Stimulated activated naive CD8-positive, alpha-beta T cell treated with anti-CD3 and anti-CD28 coated beads, Interleukin-15, Interleukin-2, amounts not matched to agents 100 ng/mL and 50 ng/mL, for 24 hours (primary cell): ENCODE measurements around the gene PTBP3.
A peak's percentile ranks its signal among the peaks of the same experiment; 100 is the strongest.

Source experiments
- H3K27ac Mint-ChIP-seq: one replicate; pipeline ENCODE4 v1.8.0; 2021; ENCODE audit warnings: mild to moderate bottlenecking, mixed read lengths
- H3K27me3 Mint-ChIP-seq: one replicate; pipeline ENCODE4 v1.8.0; 2021; ENCODE audit warnings: mixed read lengths
- H3K36me3 Mint-ChIP-seq: one replicate; pipeline ENCODE4 v1.8.0; 2021; ENCODE audit warnings: low read depth, mixed read lengths
- H3K4me1 Mint-ChIP-seq: one replicate; pipeline ENCODE4 v1.8.0; 2021; ENCODE audit warnings: low read depth, mixed read lengths
- H3K4me3 Mint-ChIP-seq: one replicate; pipeline ENCODE4 v1.8.0; 2021; ENCODE audit warnings: mild to moderate bottlenecking, mixed read lengths
- H3K9me3 Mint-ChIP-seq: one replicate; pipeline ENCODE4 v1.8.0; 2021; ENCODE audit warnings: mixed read lengths

PTBP3 gene

GRCh38 chr9:112339886-112340285 is 6.5 kb upstream of the PTBP3 start:
- Mint-ChIP-seq H3K4me3 (no peak overlapping the region), H3K9me3 (no peaks in the 10 kb centered on the region), H3K27ac (no peak overlapping the region), H3K36me3 (no peaks in the 10 kb centered on the region), H3K27me3 (no peaks in the 10 kb centered on the region), H3K4me1 (peaks cover 3% of the 10 kb centered on the region)

- no peaks in the 10 kb centered on the region for H3K36me3 Mint-ChIP-seq
- H3K4me3 Mint-ChIP-seq, result no peak overlapping the region
- H3K27ac Mint-ChIP-seq, result no peak overlapping the region
- H3K4me1 Mint-ChIP-seq, result peaks cover 11% of the 10 kb centered on the region
- no peaks in the 10 kb centered on the region for H3K27me3 Mint-ChIP-seq
- H3K9me3 Mint-ChIP-seq, result no peaks in the 10 kb centered on the region
Observed at GRCh38 chr9:112338561-112338960, 5.1 kb upstream of the PTBP3 start.

GRCh38 chr9:112337547-112337946 is 4.1 kb upstream of the PTBP3 start:
- H3K27ac Mint-ChIP-seq, result no peak overlapping the region

DNA sequence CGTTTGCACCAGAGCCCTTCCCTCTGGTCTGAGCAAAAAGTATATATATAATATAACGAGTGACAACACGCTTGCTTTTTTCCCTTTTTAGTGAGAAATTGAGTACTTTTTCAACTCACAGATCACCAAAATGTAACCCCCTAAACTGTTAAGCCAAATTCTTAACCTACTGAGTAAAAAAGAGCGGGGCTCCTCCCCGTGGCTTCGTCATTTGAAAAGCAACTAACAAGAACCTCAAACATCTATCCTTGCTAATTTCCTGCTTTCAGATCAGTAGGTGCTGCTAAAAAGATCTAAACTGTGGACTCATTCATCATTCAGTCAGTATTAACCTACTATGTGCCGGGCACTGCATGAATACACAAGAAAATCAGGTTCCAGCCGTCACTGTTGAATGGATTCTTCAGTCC is 1.0 kb upstream of the PTBP3 start:
- no peaks in the 10 kb centered on the region for H3K9me3 Mint-ChIP-seq
- no peaks in the 10 kb centered on the region for H3K36me3 Mint-ChIP-seq
- no peaks in the 10 kb centered on the region for H3K27me3 Mint-ChIP-seq
- H3K27ac Mint-ChIP-seq, result peak overlapping the region; percentile 96
- H3K4me1 Mint-ChIP-seq, result peaks cover 35% of the 10 kb centered on the region
- H3K4me3 Mint-ChIP-seq, result peak overlapping the region; percentile 90

More at GRCh38 chr9:112337547-112337946, 4.1 kb upstream of the PTBP3 start:
- H3K36me3 Mint-ChIP-seq, result no peaks in the 10 kb centered on the region
- peaks cover 11% of the 10 kb centered on the region for H3K4me1 Mint-ChIP-seq
- no peak overlapping the region for H3K4me3 Mint-ChIP-seq
- no peaks in the 10 kb centered on the region for H3K27me3 Mint-ChIP-seq
- no peaks in the 10 kb centered on the region for H3K9me3 Mint-ChIP-seq

DNA sequence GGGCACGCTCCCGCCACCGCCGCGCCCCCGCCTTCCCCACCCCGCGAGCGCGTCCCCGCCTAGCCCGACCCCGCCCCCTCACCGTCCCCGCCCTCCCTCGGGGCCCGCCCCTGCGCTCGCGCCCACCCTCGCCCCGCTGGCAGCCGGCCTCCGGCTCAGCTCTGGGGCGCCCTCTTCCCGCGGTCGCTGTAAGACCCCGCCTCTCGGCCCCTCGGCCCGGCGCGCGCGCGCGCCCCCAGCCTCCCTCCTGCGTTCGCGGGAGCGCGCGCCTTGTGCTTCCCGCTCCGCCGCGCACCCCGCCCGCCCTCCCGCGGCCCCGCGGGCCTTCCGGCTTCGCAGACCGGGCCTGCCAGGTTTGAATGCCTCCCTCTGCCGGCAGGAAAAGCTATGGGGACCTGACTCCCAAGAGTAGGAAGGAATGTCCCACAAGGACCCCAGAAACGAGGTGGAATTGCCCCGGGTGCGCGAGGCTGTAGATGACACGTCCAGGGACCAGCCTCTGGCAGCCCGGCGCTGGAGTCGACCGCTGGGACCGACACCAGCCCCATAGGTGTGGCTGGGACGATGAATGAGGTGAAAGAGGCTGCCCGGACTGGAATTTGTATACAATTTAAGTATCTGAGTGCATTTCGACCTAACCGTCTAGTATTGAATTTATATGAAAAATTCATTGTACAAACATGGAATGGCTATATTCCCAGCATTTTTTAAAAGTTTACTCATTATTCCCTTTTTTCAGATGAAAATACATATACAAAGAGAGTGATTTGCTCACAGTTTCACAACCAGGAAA is 416 bp upstream of the PTBP3 start:
- H3K27ac Mint-ChIP-seq, result peak overlapping the region; percentile 96
- no peaks in the 10 kb centered on the region for H3K27me3 Mint-ChIP-seq
- no peaks in the 10 kb centered on the region for H3K36me3 Mint-ChIP-seq
- peaks cover 38% of the 10 kb centered on the region for H3K4me1 Mint-ChIP-seq
- H3K4me3 Mint-ChIP-seq, result peak overlapping the region; percentile 96
- no peaks in the 10 kb centered on the region for H3K9me3 Mint-ChIP-seq

GRCh38 chr9:112332674-112332976 is 794 bp downstream of the PTBP3 start:
- H3K9me3 Mint-ChIP-seq, result no peaks in the 10 kb centered on the region
- H3K4me1 Mint-ChIP-seq, result peaks cover 50% of the 10 kb centered on the region
- peak overlapping the region; percentile 96 for H3K4me3 Mint-ChIP-seq
- H3K36me3 Mint-ChIP-seq, result no peaks in the 10 kb centered on the region
- no peaks in the 10 kb centered on the region for H3K27me3 Mint-ChIP-seq
- peak overlapping the region; percentile 90 for H3K27ac Mint-ChIP-seq

GRCh38 chr9:112332214-112332613 is 1.2 kb downstream of the PTBP3 start:
- no peaks in the 10 kb centered on the region for H3K36me3 Mint-ChIP-seq
- peaks cover 54% of the 10 kb centered on the region for H3K4me1 Mint-ChIP-seq
- H3K4me3 Mint-ChIP-seq, result peak overlapping the region; percentile 96
- H3K9me3 Mint-ChIP-seq, result no peaks in the 10 kb centered on the region
- H3K27me3 Mint-ChIP-seq, result no peaks in the 10 kb centered on the region
- peak overlapping the region; percentile 90 for H3K27ac Mint-ChIP-seq

GRCh38 chr9:112331674-112331952 is 1.8 kb downstream of the PTBP3 start:
- Mint-ChIP-seq H3K4me3 (peak overlapping the region; percentile 96), H3K27ac (peak overlapping the region; percentile 90), H3K4me1 (peaks cover 57% of the 10 kb centered on the region), H3K36me3 (no peaks in the 10 kb centered on the region), H3K9me3 (no peaks in the 10 kb centered on the region), H3K27me3 (no peaks in the 10 kb centered on the region)

DNA sequence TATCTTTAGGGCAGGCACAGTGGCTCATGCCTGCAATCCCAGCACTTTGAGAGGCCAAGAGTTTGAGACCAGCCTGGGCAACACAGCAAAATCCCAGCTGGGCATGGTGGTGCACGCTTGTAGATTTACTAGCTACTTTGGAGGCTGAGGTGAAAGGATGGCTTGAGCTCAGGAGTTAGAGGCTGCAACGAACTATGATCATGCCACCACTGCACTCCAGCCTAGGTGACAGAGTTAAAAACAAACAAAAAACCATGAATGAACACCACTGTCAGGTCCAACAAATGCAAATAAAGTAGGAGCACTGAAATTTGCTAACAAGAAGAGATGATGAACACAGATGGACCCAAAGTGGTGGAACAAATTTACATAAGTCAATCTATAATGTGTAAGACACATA is 4.9 kb downstream of the PTBP3 start:
- Mint-ChIP-seq H3K9me3 (peaks cover 5% of the 10 kb centered on the region), H3K27me3 (no peaks in the 10 kb centered on the region), H3K4me3 (peak overlapping the region; percentile 17), H3K27ac (peak overlapping the region; percentile 57), H3K36me3 (peaks cover 20% of the 10 kb centered on the region), H3K4me1 (peaks cover 73% of the 10 kb centered on the region)

GRCh38 chr9:112327718-112328450 is 5.5 kb downstream of the PTBP3 start:
- Mint-ChIP-seq H3K27ac (peak overlapping the region; percentile 57), H3K4me3 (peak overlapping the region; percentile 17), H3K36me3 (peaks cover 26% of the 10 kb centered on the region), H3K27me3 (no peaks in the 10 kb centered on the region), H3K4me1 (peaks cover 77% of the 10 kb centered on the region), H3K9me3 (peaks cover 10% of the 10 kb centered on the region)

- Mint-ChIP-seq H3K27ac (no peak overlapping the region), H3K27me3 (no peaks in the 10 kb centered on the region), H3K4me1 (peaks cover 76% of the 10 kb centered on the region), H3K4me3 (no peak overlapping the region), H3K9me3 (peaks cover 13% of the 10 kb centered on the region), H3K36me3 (peaks cover 34% of the 10 kb centered on the region)
Observed at GRCh38 chr9:112326194-112326593, 7.2 kb downstream of the PTBP3 start.

DNA sequence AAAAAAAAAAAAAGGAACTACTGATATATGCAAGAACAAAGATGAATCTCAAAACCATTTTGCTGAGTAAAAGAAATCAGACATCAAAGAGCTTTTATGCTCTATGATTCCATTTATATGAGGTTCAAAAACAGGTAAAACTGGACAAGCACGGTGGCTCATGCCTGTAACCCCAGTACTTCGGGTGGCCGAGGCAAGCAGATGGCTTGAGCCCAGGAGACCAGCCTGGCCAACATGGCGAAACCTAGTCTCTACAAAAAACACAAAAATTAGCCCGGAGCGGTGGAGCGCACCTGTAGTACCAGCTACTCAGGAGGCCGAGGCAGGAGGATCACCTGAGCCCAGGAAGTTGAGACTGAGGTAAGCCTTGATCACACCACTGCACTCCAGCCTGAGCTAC is 7.8 kb downstream of the PTBP3 start:
- Mint-ChIP-seq H3K27ac (no peak overlapping the region), H3K27me3 (no peaks in the 10 kb centered on the region), H3K9me3 (peaks cover 13% of the 10 kb centered on the region), H3K4me3 (no peak overlapping the region), H3K36me3 (peaks cover 37% of the 10 kb centered on the region), H3K4me1 (peaks cover 73% of the 10 kb centered on the region)

- Mint-ChIP-seq H3K4me3 (no peak overlapping the region), H3K36me3 (peaks cover 40% of the 10 kb centered on the region), H3K9me3 (peaks cover 13% of the 10 kb centered on the region), H3K4me1 (peaks cover 72% of the 10 kb centered on the region), H3K27me3 (no peaks in the 10 kb centered on the region), H3K27ac (no peak overlapping the region)
Observed at GRCh38 chr9:112325127-112325526, 8.3 kb downstream of the PTBP3 start.

GRCh38 chr9:112323378-112323854 is 10.0 kb downstream of the PTBP3 start:
- H3K4me3 Mint-ChIP-seq, result no peak overlapping the region
- H3K27me3 Mint-ChIP-seq, result no peaks in the 10 kb centered on the region
- H3K9me3 Mint-ChIP-seq, result peaks cover 13% of the 10 kb centered on the region
- peak overlapping the region; percentile 12 for H3K27ac Mint-ChIP-seq
- H3K36me3 Mint-ChIP-seq, result peaks cover 45% of the 10 kb centered on the region
- H3K4me1 Mint-ChIP-seq, result peaks cover 77% of the 10 kb centered on the region

GRCh38 chr9:112322701-112323377 is 10.6 kb downstream of the PTBP3 start:
- Mint-ChIP-seq H3K4me3 (no peak overlapping the region), H3K9me3 (peaks cover 13% of the 10 kb centered on the region), H3K27ac (peak overlapping the region; percentile 2), H3K36me3 (peaks cover 51% of the 10 kb centered on the region), H3K4me1 (peaks cover 77% of the 10 kb centered on the region), H3K27me3 (no peaks in the 10 kb centered on the region)
